Liver (tissue), 9 donors: Measurements from ENCODE around the gene SH3PXD2A. TPM values are rescaled to one million over a fixed set of nuclear protein-coding genes. Genes with fewer than 3 reads are reported as not detected.

ENCODE experiments used
- DNase-seq: peaks from one replicate; pipeline ENCODE4 v3.0.0-alpha.2; 2017; ENCODE audit warnings: low spot score
- H3K27ac ChIP-seq, 2 donors: one replicate each; pipeline ENCODE4 v1.7.0; 2013; ENCODE audit warnings: inconsistent platforms in 2 of 2, low read length in 2 of 2, control low read depth in 1 of 2, low read depth in 1 of 2, mild to moderate bottlenecking in 1 of 2
- H3K27me3 ChIP-seq, 4 donors: one replicate each; pipeline versions ENCODE4 v1.6.1 to v1.7.0; 2013; ENCODE audit warnings: low read length in 3 of 4, inconsistent platforms in 1 of 4, mild to moderate bottlenecking in 1 of 4, moderate library complexity in 1 of 4; ENCODE audit not compliant: control insufficient read depth in 4 of 4, insufficient read depth in 4 of 4
- H3K36me3 ChIP-seq, 4 donors: one replicate each; pipeline versions ENCODE4 v1.6.1 to v1.7.0; 2013; ENCODE audit warnings: low read length in 3 of 4, mild to moderate bottlenecking in 3 of 4, low read depth in 1 of 4, moderate library complexity in 1 of 4; ENCODE audit not compliant: control insufficient read depth in 4 of 4, insufficient read depth in 3 of 4
- H3K4me1 ChIP-seq, 4 donors: one replicate each; pipeline versions ENCODE4 v1.6.1 to v1.7.0; 2013; ENCODE audit warnings: low read length in 3 of 4, mild to moderate bottlenecking in 3 of 4, moderate library complexity in 1 of 4; ENCODE audit not compliant: control insufficient read depth in 4 of 4, insufficient read depth in 4 of 4
- H3K4me3 ChIP-seq, 3 donors: one replicate each; pipeline versions ENCODE4 v1.6.1 to v1.7.0; 2013; ENCODE audit warnings: low read length in 3 of 3, control low read depth in 1 of 3, low read depth in 1 of 3, mild to moderate bottlenecking in 1 of 3
- H3K9ac ChIP-seq, 2 donors: one replicate each; pipeline ENCODE4 v1.7.0; 2013; ENCODE audit warnings: low read length in 2 of 2, mild to moderate bottlenecking in 2 of 2, moderate library complexity in 2 of 2, control low read depth in 1 of 2, low read depth in 1 of 2
- H3K9me3 ChIP-seq, 4 donors: one replicate each; pipeline versions ENCODE4 v1.6.1 to v1.7.0; 2013; ENCODE audit warnings: low read length in 3 of 4; ENCODE audit not compliant: control insufficient read depth in 4 of 4
- FOXA1 ChIP-seq: IDR thresholded peaks from 2 replicates; pipeline ENCODE4 v1.6.1; 2016; ENCODE audit warnings: antibody characterized with exemption
- GABPA ChIP-seq, 2 donors: IDR thresholded peaks in 1 of 2; conservative IDR thresholded peaks in 1 of 2; 2 replicates each; pipeline ENCODE4 v1.6.1; 2016; ENCODE audit warnings: antibody characterized with exemption in 2 of 2, mild to moderate bottlenecking in 1 of 2, moderate library complexity in 1 of 2
- HNF4A ChIP-seq, 2 donors: conservative IDR thresholded peaks; 2 replicates each; pipeline ENCODE4 v1.6.1; 2016; ENCODE audit warnings: antibody characterized with exemption in 2 of 2, mild to moderate bottlenecking in 2 of 2
- JUND ChIP-seq, 2 donors: IDR thresholded peaks; 2 replicates each; pipeline ENCODE4 v1.6.1; 2016; ENCODE audit warnings: antibody characterized with exemption in 2 of 2
- NR2F2 ChIP-seq: IDR thresholded peaks from 2 replicates; pipeline ENCODE4 v1.6.1; 2016; ENCODE audit warnings: antibody characterized with exemption
- RAD21 ChIP-seq, 2 donors: IDR thresholded peaks; 2 replicates each; pipeline ENCODE4 v1.6.1; 2016; ENCODE audit warnings: antibody characterized with exemption in 2 of 2, mild to moderate bottlenecking in 2 of 2
- RXRA ChIP-seq, 2 donors: IDR thresholded peaks; 2 replicates each; pipeline ENCODE4 v1.6.1; 2017 to 2018; ENCODE audit warnings: antibody characterized with exemption in 2 of 2, mild to moderate bottlenecking in 1 of 2
- TAF1 ChIP-seq: conservative IDR thresholded peaks from 2 replicates; pipeline ENCODE4 v1.6.1; 2016; ENCODE audit warnings: antibody characterized with exemption, mild to moderate bottlenecking
- YY1 ChIP-seq: IDR thresholded peaks from 2 replicates; pipeline ENCODE4 v1.6.1; 2016; ENCODE audit warnings: antibody characterized with exemption, mild to moderate bottlenecking
- WGBS: extraction: QIAGEN DNeasy Blood & Tissue Kit; methylation state at CpG from one replicate; pipeline ENCODE4 v1.1.7; 2013; 5-methylcytosine and 5-hydroxymethylcytosine counted together
- polyA plus RNA-seq, 2 donors: library from polyadenylated mRNA; stranded (reverse) in 1 of 2; unstranded in 1 of 2; fragments of 200-250 nt in 1 of 2; fragments of >200 nt in 1 of 2; fragmentation: Nextera tagmentation in 1 of 2; extraction: Ambion mirVana in 1 of 2; gene quantifications; one replicate each; pipeline versions ENCODE4 v1.2.1 to v1.2.3, GENCODE V29; 2013 to 2015
- total RNA-seq, 2 donors: library from RNA; depleted of rRNA; stranded (reverse); fragments of >200 nt; gene quantifications; one replicate each; pipeline ENCODE4 v1.2.3, GENCODE V29; 2014
- TF ChIP-seq, protein P1 (sequence below): IDR thresholded peaks from 2 replicates; pipeline ENCODE4 v1.6.1; 2016; ENCODE audit warnings: antibody characterized with exemption
- TF ChIP-seq, protein P2 (sequence below): fragments of 150-350 bp; IDR thresholded peaks from 2 replicates; pipeline ENCODE4 v1.5.1; 2017; ENCODE audit warnings: improper control_type of control experiment, low read depth, low read length; ENCODE audit not compliant: missing input control
- donor health status: healthy.
- donor health status: healthy.
- donor health status: healthy.
- donor health status: healthy.
- donor health status: healthy.

SH3PXD2A gene
- total and polyA plus RNA-seq, 4 donors, result 0.82 to 5.5 (median 3.9) TPM

DNA sequence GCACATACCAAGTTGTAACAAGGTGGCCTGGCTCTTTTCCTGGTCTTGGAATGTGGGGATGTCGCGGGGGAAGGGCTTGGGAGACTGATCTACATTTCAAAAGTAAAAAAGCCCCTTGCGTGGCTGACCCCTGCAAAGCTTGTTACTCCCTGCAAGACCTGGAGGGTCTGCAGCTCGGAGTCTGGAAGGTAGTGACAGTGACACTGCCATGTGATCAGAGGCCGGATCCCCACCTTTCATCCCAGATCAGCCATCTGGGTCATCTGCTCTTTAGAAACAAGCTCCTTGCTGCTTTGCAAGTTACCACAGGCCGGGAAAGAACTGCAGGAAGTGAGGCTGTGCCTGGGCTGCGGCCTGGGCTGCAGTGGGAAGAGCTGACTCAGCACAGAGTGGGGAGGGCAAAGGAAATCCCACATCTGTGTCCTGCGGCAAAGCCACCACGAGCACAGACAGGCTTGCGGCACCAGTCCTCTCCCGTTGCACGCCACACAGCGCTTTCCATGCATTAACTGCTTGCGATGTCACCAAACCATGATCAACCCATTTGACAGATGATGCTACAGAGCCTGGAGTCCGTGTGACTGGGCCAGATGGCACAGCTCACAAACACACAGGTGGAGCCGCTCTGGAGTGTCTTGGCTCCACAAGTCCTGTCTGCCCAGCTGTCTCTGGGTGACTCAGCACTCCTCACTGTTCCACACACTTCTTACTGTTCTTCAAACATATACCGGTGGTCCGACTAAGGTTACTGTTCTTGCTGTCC lies 97.7 kb downstream of the SH3PXD2A start:
- no peak overlapping the region for H3K27ac ChIP-seq
- H3K9me3 ChIP-seq, result no peaks in the 10 kb centered on the region

DNA sequence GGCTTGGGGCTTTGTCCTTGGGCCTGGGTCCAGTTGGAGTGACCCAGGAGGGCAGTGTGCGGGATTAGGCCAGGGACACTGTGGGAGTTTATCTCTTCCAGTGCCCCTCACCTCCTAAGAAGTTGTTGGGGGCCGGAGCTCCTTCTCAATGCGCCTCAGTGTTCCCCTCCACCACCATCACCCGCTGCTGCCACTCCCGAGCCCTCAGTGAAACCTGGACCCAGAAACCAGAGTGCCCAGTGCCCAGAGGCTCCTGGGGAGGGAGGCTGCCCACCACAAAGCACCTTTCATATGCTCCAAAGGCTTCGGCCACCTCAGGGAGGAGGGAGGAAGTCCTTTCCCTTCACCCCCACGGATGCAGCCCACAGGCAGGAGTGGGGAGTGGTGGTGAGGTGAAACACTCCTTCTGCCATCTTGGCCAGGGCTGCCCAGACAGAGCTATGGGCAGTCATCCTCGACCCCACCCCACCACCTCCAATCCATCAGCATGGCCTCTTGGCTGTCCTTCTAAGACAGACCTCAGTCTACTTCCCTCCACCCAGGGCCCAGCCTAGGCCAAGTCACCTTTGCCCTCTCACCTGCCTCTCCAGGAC lies 99.0 kb downstream of the SH3PXD2A start:
- Histone ChIP-seq H3K9me3 (no peaks in the 10 kb centered on the region), H3K4me3 (no peak overlapping the region), H3K27me3 (no peaks in the 10 kb centered on the region), H3K4me1 (peaks cover 0 to 17% (median 7%) of the 10 kb centered on the region in 4 donors), H3K27ac (no peak overlapping the region), H3K9ac (no peak overlapping the region), H3K36me3 (no peaks in the 10 kb centered on the region)
- DNase-seq, result no peak
- WGBS, result 90% methylated on average over 8 of the region's 8 CpGs
- TF ChIP-seq JUND (IDR thresholded peaks at IDR 0.05) (no peak), RAD21 (IDR thresholded peaks at IDR 0.05) (no peak), GABPA (IDR thresholded peaks at IDR 0.05 in 1 of 2, conservative IDR thresholded peaks at IDR 0.05 in 1 of 2) (no peak), TAF1 (no peak), RXRA (IDR thresholded peaks at IDR 0.05) (no peak), FOXA1 (no peak)
- TF ChIP-seq, protein P1, sequence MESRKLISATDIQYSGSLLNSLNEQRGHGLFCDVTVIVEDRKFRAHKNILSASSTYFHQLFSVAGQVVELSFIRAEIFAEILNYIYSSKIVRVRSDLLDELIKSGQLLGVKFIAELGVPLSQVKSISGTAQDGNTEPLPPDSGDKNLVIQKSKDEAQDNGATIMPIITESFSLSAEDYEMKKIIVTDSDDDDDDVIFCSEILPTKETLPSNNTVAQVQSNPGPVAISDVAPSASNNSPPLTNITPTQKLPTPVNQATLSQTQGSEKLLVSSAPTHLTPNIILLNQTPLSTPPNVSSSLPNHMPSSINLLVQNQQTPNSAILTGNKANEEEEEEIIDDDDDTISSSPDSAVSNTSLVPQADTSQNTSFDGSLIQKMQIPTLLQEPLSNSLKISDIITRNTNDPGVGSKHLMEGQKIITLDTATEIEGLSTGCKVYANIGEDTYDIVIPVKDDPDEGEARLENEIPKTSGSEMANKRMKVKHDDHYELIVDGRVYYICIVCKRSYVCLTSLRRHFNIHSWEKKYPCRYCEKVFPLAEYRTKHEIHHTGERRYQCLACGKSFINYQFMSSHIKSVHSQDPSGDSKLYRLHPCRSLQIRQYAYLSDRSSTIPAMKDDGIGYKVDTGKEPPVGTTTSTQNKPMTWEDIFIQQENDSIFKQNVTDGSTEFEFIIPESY, result no peak

More for the DNA sequence above, 97.7 kb downstream of the SH3PXD2A start:
- 73% methylated on average over 18 of the region's 18 CpGs for WGBS
- Histone ChIP-seq H3K36me3 (no peaks in the 10 kb centered on the region), H3K4me1 (peaks cover 0 to 19% (median 7%) of the 10 kb centered on the region in 4 donors), H3K4me3 (no peak overlapping the region), H3K9ac (no peak overlapping the region), H3K27me3 (no peaks in the 10 kb centered on the region)
- TF ChIP-seq NR2F2 (peak; percentile 43), RAD21 (IDR thresholded peaks at IDR 0.05) (peak in 1 of 2 donors; percentile 24), HNF4A (conservative IDR thresholded peaks at IDR 0.05) (no peak)
- no peak for DNase-seq

DNA sequence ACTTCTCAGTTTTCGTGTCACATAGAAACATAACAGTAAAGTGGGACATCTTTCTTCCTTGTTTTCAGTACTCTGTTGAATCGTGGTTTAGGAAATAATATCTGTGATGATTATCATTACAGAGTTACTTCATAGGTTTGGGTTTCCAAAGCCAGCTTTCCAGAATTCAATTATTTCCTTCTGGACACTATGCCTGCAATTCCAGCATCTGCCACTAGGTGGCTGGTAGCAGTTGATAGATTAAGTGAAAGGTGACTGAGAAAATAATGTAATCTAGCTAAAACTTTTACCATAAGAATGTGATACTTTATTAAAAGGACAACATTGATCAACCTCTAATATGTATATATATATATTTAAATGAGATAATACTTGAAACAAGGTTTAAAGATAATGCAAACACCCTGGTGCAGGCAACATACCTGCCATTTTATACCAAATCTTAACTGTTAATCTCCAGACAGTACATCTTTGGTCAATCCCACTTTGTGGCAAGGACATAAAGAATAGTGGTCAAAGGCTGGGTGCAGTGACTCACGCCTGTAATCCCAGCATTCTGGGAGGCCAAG lies 102.6 kb downstream of the SH3PXD2A start:
- no peaks in the 10 kb centered on the region for H3K9me3 ChIP-seq
- no peak overlapping the region for H3K9ac ChIP-seq
- DNase-seq, result no peak
- H3K36me3 ChIP-seq, result no peaks in the 10 kb centered on the region
- H3K27me3 ChIP-seq, result no peaks in the 10 kb centered on the region
- no peak overlapping the region for H3K4me3 ChIP-seq
- H3K4me1 ChIP-seq, result peaks cover 0 to 4% (median 0%) of the 10 kb centered on the region in 4 donors
- H3K27ac ChIP-seq, result no peak overlapping the region
- TF ChIP-seq YY1 (no peak), RAD21 (IDR thresholded peaks at IDR 0.05) (peak; percentile 47 to 58)
- TF ChIP-seq, protein P2, sequence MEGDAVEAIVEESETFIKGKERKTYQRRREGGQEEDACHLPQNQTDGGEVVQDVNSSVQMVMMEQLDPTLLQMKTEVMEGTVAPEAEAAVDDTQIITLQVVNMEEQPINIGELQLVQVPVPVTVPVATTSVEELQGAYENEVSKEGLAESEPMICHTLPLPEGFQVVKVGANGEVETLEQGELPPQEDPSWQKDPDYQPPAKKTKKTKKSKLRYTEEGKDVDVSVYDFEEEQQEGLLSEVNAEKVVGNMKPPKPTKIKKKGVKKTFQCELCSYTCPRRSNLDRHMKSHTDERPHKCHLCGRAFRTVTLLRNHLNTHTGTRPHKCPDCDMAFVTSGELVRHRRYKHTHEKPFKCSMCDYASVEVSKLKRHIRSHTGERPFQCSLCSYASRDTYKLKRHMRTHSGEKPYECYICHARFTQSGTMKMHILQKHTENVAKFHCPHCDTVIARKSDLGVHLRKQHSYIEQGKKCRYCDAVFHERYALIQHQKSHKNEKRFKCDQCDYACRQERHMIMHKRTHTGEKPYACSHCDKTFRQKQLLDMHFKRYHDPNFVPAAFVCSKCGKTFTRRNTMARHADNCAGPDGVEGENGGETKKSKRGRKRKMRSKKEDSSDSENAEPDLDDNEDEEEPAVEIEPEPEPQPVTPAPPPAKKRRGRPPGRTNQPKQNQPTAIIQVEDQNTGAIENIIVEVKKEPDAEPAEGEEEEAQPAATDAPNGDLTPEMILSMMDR, result peak; percentile 58
- 88% methylated on average over 3 of the region's 3 CpGs for WGBS
